Left lobe of liver (tissue), 2 donors: ENCODE data around the gene EVPL. TPM values are rescaled to one million over a fixed set of nuclear protein-coding genes. Genes with fewer than 3 reads are reported as not detected.
"Not testable (repeated sequence)": the region's sequence is repeated elsewhere in the genome, so short reads cannot be mapped to it uniquely, and the experiment has no call there.

ENCODE experiments used
- ATAC-seq: fragments of 200-7000 bp; cut with Tn5 transposase; one replicate; pipeline ENCODE4 v1.9.1; 2020; ENCODE audit warnings: mild to moderate bottlenecking, moderate library complexity
- DNase-seq: peaks from one replicate; pipeline ENCODE4 v3.0.0-alpha.2; 2020; ENCODE audit warnings: low spot score
- total RNA-seq: library from RNA; stranded (reverse); gene quantifications from one replicate; pipeline ENCODE4 v1.2.1, GENCODE V29; 2021
- donor health status: DM: no; HTN: no; CAD: no; lungs with moderate emphysema.
- donor health status: DM: no; HTN: yes; CAD: no.

The EVPL gene
- total RNA-seq, 1 donor from 2014 or later = 0.53 TPM

- DNase-seq (no peak), ATAC-seq (no peak)
These were observed 21.6 kb upstream of the EVPL start for GRCh38 chr17:76048711-76049110.

DNA sequence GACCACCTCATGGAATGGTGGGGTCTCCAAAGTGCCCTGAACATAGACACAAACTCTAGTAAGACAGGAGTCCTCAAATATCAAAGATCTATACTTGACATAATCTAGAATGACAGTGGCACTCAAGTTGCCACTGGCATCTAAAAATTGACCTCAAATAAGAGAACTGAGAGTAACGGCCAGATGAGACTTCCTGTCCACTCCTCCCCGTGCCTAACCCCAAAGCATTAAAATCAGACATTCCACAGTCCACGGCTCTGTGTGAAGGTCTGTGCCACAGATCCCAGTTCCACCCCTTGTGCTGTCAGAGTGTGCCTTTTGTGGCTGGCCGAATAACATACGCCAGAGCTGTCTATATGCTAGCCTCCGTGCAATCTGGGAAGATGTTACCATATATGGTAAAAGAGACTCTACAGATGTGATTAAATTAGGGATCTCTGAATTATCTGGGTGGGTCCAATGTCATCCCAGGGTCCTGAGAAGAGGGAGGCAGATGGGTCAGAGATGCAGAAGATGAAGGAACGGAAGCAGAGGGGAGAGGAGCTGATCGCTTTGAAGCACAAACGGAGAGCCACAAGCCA is 21.0 kb upstream of the EVPL start:
- no peak for DNase-seq
- ATAC-seq = no peak

DNA sequence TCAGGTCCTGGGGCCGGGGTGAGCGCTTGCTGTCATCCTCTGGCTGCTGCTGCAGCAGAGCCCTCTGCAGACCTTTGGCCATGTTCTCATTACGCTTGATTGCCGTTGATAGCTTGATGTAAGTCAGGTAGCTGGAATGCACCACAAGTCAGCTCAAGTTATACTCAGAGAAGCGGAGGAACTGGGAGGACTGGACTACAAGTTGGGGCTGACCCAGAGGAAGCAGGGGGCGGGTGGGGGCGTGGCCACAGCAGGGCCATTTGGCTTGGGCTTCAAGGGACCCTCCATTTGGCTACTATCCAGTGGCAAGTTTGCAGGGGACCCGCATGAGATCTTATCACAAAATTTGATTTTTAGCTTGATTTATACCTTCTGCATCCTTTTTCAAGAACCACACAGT is 19.0 kb upstream of the EVPL start:
- ATAC-seq (no peak), DNase-seq (no peak)

DNA sequence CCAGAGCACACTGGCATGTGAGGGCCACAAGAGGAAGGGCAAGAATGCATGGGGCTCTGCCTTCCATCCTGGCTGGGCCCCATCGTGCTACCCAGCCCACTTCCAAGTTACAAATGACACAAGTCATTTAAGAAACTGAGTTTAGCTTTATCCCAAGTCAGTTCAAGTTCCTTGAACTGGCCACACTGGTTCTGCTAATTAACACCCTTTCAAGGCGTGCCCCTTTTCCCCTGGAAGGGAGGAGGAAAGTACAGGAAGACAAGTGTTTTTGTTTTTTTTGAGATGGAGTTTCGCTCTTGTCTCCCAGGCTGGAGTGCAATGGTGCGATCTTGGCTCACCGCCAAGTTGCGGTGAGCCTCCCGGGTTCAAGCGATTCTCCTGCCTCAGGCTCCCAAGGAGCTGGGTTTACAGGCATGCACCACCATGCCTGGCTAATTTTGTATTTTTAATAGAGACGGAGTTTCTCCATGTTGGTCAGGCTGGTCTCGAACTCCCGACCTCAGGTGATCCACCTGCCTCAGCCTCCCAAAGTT is 17.4 kb upstream of the EVPL start:
- not testable (repeated sequence) for DNase-seq, ATAC-seq

- not testable (repeated sequence) for ATAC-seq, DNase-seq
These were observed 15.8 kb upstream of the EVPL start for GRCh38 chr17:76042868-76043267.

DNA sequence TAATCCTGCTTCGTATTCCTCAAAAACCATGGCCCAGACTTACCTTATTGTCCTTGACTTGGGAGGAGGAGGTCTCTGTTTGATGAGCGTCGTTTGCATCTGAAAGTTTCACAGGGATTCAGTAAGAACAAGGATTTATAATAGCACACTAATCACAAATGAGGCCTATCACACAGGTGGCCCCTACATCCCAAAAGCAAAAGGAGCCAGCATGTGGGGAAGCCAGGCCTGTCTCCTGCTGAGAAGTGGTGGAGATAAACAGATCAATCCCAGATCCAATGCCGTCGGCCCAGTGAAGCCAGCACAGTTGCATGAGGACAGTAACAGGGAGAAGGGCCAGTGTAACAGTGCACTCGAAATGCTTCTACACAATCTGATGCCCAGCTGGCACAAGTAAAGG is 13.3 kb upstream of the EVPL start:
- ATAC-seq (no peak), DNase-seq (no peak)

DNA sequence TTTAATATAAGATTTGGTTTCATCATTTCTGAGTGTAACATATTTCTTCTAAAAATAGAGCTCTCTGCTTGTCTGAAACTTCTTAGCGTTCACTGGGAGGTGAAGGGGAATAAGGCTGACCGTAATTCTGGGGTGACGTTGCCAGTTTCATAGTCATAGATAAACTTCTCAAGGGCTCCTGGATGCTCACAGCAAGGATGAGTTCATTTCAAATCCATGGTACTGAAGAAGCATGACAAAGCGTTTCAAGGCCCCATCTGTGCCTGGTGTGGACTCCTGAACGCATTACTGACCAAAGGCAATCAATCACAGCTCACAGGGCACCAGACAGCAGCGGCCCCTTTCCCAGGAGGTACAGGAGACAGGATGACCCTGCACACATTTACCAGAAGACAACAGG is 12.0 kb upstream of the EVPL start:
- DNase-seq (no peak), ATAC-seq (no peak)

DNA sequence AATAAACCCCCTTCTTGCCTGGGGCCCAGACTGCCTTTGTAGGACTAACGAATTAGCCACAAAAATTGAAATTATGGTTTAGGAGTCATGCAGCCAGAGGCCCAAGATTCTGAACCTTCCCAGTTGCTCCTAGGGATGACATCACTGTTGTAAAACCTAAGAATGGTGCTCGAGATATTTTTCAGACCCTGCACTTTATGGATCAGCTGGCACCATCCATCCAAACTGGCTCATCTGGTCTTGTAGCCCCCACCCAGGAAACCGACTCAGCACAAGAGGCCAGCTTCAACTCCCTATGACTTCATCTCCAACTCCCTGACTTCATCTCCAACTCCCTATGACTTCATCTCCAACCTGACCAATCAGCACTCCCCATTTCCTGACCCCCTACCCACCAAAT is 10.9 kb upstream of the EVPL start:
- DNase-seq (no peak), ATAC-seq (no peak)

- no peak for DNase-seq
- ATAC-seq = peak; percentile 81
These were observed 9.6 kb upstream of the EVPL start for GRCh38 chr17:76036497-76037261.

DNA sequence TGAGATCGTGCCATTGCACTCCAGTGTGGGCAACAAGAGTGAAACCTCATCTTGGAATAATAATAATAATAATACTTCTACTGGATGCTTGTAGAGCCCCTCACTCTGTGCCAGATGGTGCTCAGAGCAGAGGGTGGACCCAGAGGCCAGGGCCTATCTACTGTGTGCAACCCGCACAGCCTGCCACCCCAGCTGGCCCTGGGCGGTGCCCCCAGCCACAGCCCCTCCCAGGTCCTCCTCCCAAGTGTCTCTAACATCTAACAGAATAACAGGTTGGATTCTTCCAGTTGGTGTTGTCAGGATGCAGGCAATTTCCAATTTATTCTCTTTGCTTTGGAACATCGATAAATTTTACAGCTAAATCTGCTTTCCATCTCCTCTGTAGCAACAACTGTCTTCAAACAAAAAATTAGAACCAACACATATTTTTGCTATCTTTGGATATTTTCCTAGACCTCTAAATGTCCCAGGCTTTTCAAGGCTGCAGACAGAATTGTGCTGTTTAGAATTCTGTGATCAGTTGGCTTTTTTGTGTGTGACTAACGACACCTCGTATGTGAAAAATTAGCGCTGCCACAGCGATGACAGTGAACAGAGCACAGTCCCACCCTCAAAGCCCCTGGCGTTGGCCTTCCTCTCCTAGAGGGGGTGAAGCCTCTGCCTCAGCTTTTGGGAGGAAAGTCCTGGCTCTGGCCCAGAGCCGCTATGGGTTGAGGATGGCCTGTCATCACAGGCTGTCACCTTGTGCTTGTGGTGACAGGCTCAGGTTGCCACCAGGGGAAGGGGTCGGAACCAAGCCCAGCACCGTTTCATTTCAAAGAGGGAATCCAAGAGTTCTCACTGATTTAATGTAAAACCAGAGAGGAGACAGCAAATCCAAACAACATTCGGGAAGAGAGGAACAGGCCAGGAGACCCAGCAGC is 7.6 kb upstream of the EVPL start:
- no peak for DNase-seq
- no peak for ATAC-seq

DNA sequence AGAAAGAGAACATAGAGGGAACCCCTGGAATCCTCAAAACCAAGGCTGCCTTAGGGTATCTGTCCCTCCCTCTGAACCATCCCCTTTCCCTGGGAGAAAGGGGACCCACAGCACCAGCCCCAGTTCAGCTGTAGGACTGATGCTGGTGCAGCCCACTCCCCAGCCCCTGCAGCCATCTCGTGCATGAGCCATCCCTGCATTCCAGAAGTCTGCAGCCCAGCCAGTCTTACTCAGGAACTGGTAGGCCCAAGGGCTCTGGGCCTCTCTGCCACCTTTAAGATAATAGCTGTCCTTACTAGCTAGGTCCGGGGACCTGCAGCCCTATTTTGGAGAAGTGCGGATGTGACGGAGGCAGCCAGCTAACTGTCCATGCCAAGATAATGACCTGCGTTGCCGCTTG is 6.0 kb upstream of the EVPL start:
- ATAC-seq (no peak), DNase-seq (no peak)

- DNase-seq = no peak
- ATAC-seq = no peak
These were observed 5.6 kb upstream of the EVPL start for GRCh38 chr17:76032780-76033108.

- peak; percentile 7 for ATAC-seq
- DNase-seq = no peak
These were observed 5.1 kb upstream of the EVPL start for GRCh38 chr17:76032073-76032779.

- DNase-seq (no peak), ATAC-seq (peak; percentile 31)
These were observed 370 bp downstream of the EVPL start for GRCh38 chr17:76026714-76027158.

DNA sequence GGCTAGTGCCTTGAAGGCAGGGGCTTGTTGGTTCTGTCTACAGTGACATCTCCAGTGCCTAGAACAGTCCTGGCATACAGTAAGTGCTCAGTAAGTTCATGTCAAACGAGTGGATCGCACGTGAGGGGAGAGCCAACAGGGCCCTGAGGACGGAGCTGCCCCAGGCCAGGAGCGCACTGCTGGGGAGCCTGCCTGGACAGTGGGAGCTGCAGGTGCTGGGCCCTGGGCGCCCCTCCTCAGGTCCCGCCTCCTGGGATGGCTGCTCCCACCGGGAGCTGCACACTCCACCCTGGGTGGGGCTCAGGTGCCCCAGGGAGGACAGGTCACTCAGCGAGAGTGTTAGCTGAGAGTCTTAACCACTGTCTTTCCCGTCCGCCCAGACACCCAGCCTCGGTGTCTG is 1.8 kb downstream of the EVPL start:
- ATAC-seq (no peak), DNase-seq (no peak)

DNA sequence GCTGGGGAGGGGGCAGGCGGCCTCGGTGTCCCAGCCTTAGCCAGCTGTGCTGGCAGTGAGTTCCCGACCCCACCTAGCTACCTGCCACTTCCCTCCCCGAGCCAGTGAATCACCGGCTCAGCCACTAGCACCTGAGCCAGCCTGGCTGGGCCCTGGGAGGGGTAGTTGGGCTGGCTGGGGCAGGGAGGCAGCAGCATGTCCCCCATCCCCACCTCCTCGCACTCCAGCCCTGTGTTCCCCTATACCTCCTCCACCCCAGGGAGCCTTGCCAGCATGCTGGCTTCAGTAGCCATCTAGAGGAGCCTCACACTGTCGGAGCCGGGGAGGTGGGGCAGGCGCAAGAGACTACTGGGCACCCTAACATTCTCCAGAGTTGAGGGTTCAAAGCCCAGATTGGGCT is 2.8 kb downstream of the EVPL start:
- ATAC-seq = no peak
- no peak for DNase-seq

GRCh38 chr17:76023900-76024237 is 3.2 kb downstream of the EVPL start:
- ATAC-seq (no peak), DNase-seq (no peak)

- DNase-seq = no peak
These were observed 3.9 kb downstream of the EVPL start for GRCh38 chr17:76022973-76023899.

DNA sequence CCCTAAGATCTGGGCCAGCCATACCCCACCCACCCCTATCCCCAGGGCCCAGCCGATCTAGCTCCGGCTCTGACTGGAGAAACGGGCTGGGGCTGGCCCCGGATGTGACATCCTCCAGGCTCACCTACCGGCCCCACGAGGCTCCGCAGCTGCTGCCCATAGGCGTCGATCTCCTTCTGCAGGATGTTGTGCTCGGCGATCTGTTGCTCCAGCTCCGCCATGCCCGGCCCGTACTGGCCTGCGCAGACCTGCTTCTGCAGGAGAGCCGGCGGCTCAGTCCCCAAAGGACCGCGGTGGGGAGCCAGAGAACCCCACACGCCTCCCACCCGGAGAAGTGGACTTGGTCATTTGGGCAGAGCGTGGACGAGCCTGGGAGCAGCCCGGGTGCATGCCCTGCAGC is 4.8 kb downstream of the EVPL start:
- ATAC-seq (no peak), DNase-seq (no peak)

More at GRCh38 chr17:76022973-76023899, 3.9 kb downstream of the EVPL start:
- ATAC-seq = no peak
